Stimulated activated CD8-positive, alpha-beta memory T cell treated with anti-CD3 and anti-CD28 coated beads, Interleukin-15, amount 100 ng/mL, for 1 hour (primary cell): ENCODE data around the gene FRMD6.

Source experiments
- DNase-seq: peaks from one replicate; pipeline ENCODE4 v3.0.0-alpha.2; 2020; ENCODE audit warnings: low read depth

Gene FRMD6

GRCh38 chr14:51651388-51652167, at the start of gene FRMD6:
Gene FRMD6, plus strand, starts transcription at chr14:51651910. Its CDS starts 37,927 bp downstream, at chr14:51689837.
- DNase-seq: peak; percentile 43

- DNase-seq: no peak
Observed at GRCh38 chr14:51602310-51602709, 49.4 kb upstream of the FRMD6 start.

- no peak for DNase-seq
Observed at GRCh38 chr14:51603495-51603894, 48.2 kb upstream of the FRMD6 start.

- DNase-seq: no peak
Observed at GRCh38 chr14:51604073-51604472, 47.6 kb upstream of the FRMD6 start.

GRCh38 chr14:51605575-51605974, 46.1 kb upstream of the FRMD6 start:
- DNase-seq: no peak

- DNase-seq: no peak
Observed at GRCh38 chr14:51607711-51608110, 44.0 kb upstream of the FRMD6 start.

GRCh38 chr14:51609251-51609954, 42.3 kb upstream of the FRMD6 start:
- DNase-seq: no peak

GRCh38 chr14:51609955-51610283, 41.8 kb upstream of the FRMD6 start:
- DNase-seq: no peak

GRCh38 chr14:51610771-51611170, 40.9 kb upstream of the FRMD6 start:
- DNase-seq: no peak

- no peak for DNase-seq
Observed at GRCh38 chr14:51612449-51612848, 39.3 kb upstream of the FRMD6 start.

- DNase-seq: no peak
Observed at GRCh38 chr14:51613416-51613815, 38.3 kb upstream of the FRMD6 start.

GRCh38 chr14:51614707-51615106, 37.0 kb upstream of the FRMD6 start:
- no peak for DNase-seq

- DNase-seq: no peak
Observed at GRCh38 chr14:51616256-51616655, 35.5 kb upstream of the FRMD6 start.

GRCh38 chr14:51616724-51617409, 34.8 kb upstream of the FRMD6 start:
- no peak for DNase-seq

- no peak for DNase-seq
Observed at GRCh38 chr14:51619561-51619960, 32.1 kb upstream of the FRMD6 start.

GRCh38 chr14:51620056-51620455, 31.7 kb upstream of the FRMD6 start:
- no peak for DNase-seq

GRCh38 chr14:51621654-51622053, 30.1 kb upstream of the FRMD6 start:
- DNase-seq: no peak

GRCh38 chr14:51622376-51622775, 29.3 kb upstream of the FRMD6 start:
- DNase-seq: no peak

GRCh38 chr14:51624955-51625569, 26.6 kb upstream of the FRMD6 start:
- no peak for DNase-seq

- DNase-seq: no peak
Observed at GRCh38 chr14:51626185-51626584, 25.5 kb upstream of the FRMD6 start.

- no peak for DNase-seq
Observed at GRCh38 chr14:51626788-51627187, 24.9 kb upstream of the FRMD6 start.

- DNase-seq: no peak
Observed at GRCh38 chr14:51627313-51627712, 24.4 kb upstream of the FRMD6 start.

- no peak for DNase-seq
Observed at GRCh38 chr14:51628238-51628637, 23.5 kb upstream of the FRMD6 start.
